D721Med (cell line): ENCODE results near the gene RANGAP1.

ENCODE experiments used
- DNase-seq: peaks from one replicate; pipeline ENCODE4 v3.0.0; 2011; ENCODE audit warnings: low spot score; ENCODE audit not compliant: insufficient read length
- FAIRE-seq: peaks from 2 replicates; lab custom pipeline; 2011; peaks lifted over from hg19 to GRCh38; lab: Jason Lieb, UNC
- CTCF ChIP-seq: IDR thresholded peaks from 2 replicates; pipeline ENCODE4 v1.5.1; 2012; ENCODE audit warnings: mild to moderate bottlenecking, control low read depth; ENCODE audit not compliant: insufficient read depth; ENCODE audit errors: missing control alignments

RANGAP1 gene

GRCh38 chr22:41285820-41286638, at the start of gene RANGAP1:
Gene RANGAP1, minus strand, starts transcription at chr22:41286187. Its CDS starts 5,143 bp downstream, at chr22:41281044.
- FAIRE-seq (no peak), DNase-seq (peak; percentile 83)
- no peak for TF ChIP-seq CTCF

- DNase-seq (no peak), FAIRE-seq (no peak)
Measured at GRCh38 chr22:41334951-41335635, 49.1 kb upstream of the RANGAP1 start.

GRCh38 chr22:41334215-41334614, 48.2 kb upstream of the RANGAP1 start:
- DNase-seq = no peak
- TF ChIP-seq CTCF = no peak
- no peak for FAIRE-seq

More at GRCh38 chr22:41334951-41335635, 49.1 kb upstream of the RANGAP1 start:
- no peak for TF ChIP-seq CTCF

GRCh38 chr22:41333806-41334205, 47.8 kb upstream of the RANGAP1 start:
- no peak for TF ChIP-seq CTCF
- DNase-seq = no peak
- FAIRE-seq = no peak

GRCh38 chr22:41332217-41332939, 46.4 kb upstream of the RANGAP1 start:
- FAIRE-seq = no peak
- TF ChIP-seq CTCF = no peak
- DNase-seq = no peak

- no peak for DNase-seq
- no peak for FAIRE-seq
- TF ChIP-seq CTCF = no peak
Measured at GRCh38 chr22:41330169-41330568, 44.2 kb upstream of the RANGAP1 start.
